ENCODE data around the gene NPPA.
"Not testable (repeated sequence)": the region's sequence is repeated elsewhere in the genome, so short reads cannot be mapped to it uniquely, and the experiment has no call there.

Gene NPPA

DNA sequence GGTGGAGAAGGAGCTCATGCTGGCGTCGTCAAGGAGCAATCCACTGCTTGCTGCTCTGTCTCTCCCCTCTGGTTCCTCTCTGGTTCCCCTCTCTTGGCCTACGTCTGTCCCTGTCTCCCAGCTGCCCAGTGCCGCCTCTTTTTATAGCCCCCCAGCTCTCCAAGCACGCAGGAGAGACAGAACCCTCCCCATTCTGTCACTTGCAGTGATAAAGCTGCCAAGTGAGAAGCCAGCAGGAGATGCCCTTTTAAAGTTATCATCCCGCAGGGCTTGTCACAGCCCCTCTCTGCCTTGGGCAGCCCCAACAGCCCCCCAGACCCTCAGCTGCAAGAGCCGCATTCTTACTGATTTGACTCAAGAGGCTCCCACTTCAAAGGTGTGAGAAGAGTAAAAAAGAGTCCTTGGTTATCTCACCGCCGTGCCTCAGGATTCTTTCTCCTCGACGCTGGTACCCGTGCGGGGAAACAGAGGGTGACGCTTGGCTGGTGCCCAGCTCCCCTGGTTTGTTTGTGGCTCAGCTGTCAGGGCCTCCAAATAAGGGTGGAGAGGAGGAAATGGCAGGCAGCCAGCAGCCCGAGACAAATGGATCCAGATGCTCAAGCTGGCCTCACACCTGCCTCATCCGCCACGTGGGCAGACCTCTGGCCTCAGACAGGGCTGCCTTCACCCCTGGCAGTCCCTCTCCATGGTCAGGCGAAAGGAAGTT is at the start of gene NPPA:
Gene NPPA (minus strand): TSS at position 117 of the 706 bp plus-strand sequence. CDS start 99 bp downstream, at position 18.
- no peak for DNase-seq (ENCODE audit: low spot score)

DNA sequence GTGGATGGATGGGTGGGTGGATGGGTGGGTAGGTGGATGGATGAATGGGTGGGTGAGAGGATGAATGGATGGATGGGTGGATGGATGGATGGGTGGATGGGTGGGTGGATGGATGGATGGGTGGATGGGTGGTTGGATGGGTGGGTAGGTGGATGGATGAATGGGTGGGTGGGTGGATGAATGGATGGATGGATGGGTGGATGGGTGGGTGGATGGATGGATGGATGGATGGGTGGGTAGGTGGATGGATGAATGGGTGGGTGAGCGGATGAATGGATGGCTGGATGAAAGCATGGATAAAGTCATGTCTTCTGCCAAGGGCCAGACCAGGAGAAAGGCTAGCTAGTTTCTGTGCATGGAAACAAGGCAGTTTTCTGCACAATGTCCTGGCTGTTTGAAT is 46.9 kb upstream of the NPPA start:
- not testable (repeated sequence) for DNase-seq (ENCODE audit: low spot score)

DNA sequence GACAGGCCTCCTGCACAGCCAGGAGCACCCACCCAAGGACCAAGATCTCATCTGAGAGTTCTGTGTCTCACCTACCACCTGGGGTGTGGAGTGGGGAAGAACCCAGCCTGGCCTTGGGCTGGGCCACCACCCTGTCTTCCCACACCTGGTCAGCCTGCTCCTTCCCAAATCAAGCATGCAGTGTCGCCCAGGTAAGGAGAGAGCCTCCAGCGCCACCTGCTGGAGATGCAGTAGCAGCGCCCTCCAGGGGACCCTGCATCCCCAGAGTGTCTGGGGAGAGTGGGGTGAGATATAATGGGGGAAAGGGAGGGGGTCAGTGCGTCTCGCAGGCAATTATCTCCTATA is 46.3 kb upstream of the NPPA start:
- DNase-seq (ENCODE audit: low spot score) = no peak

DNA sequence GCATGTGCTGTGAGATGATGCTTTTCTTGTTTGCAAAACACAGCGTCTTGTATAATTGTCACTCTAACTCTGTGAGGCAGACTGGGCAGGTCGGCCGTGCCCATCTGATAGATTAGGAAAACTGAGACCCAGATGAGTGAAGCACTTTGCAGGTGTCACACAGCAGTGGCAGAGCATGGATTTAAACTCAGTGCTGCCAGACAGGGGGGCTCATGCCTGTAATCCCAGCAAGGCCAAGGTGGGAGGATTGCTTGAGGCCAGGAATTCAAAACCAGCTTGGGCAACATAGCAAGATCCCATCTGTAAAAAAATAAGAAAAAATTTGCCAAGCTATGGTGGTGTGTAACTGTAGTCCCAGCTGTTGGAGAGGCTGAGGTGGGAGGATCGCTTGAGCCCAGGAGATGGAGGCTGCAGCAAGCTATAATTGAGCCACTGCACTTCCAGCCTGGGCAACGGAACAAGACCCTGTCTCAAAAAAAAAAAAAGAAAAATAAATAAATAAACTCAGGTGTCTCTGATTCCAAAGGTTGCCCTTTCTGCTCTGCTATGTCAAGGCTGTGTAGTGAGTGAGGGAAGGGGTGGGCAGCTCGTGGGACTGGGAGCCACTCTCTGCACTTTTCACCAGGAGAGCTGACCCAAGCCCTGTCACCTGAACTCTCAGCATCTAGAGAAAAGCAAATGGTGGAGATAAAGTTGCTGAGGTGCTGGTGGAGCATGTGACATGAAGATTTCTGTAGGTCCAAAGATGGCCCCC is 44.0 kb upstream of the NPPA start:
- DNase-seq (ENCODE audit: low spot score) = no peak

DNA sequence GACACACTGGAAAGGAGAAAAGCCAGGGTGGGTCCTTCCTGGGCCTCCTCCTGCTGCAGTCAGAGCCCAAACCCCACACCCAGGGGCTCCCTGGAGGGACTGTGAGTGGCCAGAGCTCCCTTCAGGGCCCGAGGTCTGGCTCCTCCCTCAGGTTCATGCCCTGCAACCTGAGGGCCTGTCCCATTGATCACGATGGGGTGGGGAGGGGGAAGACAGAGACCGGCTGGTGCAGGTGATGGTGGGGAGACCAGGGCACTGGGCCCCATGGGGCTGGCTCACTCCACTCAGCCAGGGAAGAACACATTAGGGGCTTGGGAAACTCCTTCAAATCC is 41.3 kb upstream of the NPPA start:
- DNase-seq (ENCODE audit: low spot score) = no peak

DNA sequence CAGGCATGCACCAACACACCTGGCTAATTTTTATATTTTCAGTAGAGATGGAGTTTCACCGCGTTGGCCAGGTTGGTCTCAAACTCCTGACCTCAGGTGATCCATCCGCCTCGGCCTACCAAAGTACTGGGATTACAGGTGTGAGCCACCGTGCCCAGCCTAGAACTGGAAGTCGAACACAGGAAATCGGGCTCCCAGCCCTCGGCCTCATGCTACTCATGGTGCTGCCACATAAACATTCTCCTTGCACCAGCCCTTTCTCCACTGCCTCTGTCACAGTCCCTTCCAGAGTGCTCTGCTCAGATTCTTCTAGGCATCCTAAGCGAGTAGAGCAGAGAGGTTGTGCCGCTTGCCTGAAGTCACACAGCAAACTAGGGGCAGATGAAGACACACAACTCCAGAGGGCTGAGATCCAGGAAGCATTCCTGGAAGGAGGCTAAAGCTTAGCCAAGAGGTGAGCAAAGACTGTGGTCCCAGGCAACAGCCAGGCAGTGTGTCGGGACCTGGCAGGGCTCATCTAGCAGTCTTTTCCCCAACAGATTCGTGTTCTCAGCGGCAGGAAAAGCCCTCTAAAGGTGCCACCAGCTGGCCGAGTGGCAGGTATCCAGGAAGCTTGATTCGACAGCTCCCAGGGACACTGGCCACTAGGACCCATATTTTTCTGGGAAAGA is 40.8 kb upstream of the NPPA start:
- DNase-seq (ENCODE audit: low spot score) = no peak

DNA sequence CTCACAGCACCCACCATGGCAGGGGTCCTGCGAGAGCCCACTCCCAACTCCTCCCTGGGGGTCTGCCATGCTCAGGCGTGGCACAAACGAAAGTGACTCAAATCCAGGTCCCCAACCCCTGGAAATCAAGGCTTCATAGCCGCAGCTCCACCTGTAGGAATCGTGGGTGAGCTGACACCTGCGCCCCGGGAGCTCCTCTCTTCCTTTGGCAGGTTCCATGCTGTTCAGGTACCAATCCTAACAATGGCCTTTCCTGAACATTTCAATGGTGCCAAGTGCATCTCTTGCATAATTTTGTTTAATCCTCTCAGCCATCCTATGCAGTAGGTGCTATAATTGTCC is 40.1 kb upstream of the NPPA start:
- DNase-seq (ENCODE audit: low spot score) = no peak

DNA sequence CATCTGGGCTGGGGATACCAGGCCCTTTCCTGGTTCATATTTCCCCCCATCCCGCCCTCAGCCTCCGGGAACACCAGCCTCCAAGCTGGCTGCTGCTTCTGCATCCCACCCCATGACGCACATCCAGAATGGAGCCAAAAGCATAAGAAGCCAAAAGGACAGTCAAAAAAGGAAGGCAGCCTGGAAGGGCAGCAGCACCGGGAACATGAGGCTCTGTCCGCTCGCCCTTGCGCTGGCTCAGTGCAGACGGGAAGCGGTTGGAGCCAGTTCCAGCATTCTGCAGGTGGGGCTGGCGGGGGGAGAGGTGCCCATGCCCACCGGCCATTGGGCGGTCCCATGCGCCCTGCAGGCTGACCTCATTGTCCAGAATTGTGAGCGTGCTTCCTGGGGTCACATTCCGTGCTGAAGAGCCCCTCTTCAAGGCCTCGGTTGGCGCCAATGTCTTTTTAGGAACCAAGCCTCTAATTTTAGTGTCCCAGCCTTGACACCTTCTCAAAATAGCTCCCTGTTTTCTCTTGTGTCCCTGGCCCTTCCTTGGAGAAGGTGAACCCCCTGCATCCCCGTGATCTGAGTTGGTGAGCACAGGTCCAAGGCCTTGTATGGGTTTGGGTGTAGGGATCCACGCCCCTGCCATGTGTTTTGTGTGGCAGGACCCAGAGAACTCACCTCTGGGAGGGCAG is 39.5 kb upstream of the NPPA start:
- no peak for DNase-seq (ENCODE audit: low spot score)

DNA sequence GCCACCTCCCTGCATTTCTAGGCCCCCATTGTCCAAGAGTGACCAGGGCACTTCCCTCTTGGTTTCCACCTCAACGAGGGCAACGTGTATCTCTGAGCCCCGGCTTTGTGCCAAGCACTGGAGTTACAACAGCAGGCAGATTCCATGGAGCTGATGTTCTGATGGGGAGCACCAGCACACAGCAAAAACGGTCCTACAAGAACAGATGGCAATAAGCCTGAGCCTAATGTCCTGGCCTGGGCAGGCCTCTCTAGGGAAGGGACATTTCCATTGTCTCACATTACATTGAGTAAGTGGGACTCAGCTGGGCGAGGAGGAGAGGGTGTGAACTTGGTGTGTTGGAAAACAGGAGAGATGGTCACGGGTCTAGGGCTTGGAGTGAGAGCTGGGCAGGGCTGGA is 38.3 kb upstream of the NPPA start:
- DNase-seq (ENCODE audit: low spot score) = no peak

DNA sequence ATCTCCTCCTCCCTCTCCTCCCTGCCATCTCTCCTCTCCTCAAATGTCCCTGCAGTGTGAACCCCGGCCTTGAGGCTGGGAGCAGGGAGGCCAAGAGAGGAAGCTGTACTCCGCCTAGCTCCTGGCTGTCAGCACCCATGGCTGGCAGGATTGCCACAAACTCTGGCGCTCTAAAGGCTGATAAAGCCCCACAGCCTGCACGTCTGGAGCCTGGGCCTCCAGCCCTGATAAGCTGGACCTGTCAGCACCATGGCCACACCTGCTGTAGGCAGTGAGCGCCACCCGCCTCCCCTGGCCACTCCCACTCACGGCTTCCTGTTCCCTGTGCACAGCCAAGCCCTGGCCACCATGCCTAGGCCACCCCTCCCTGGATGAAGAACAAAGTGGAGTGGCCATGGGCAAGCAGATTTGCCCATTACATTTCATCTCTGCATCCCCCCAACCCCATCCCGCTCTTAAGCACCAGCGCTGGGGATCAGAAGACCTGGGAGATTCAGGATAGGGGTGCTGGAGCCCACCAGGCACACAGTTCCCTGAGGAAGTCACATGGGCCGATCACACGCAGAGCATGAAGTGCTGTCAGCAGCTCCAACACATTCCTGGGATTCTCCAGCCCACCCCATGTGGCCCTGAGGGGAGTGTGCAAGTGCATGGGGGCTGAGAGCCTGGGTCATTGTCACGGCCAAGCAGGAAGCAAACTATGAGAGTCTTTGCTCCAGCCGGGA is 35.4 kb upstream of the NPPA start:
- no peak for DNase-seq (ENCODE audit: low spot score)

DNA sequence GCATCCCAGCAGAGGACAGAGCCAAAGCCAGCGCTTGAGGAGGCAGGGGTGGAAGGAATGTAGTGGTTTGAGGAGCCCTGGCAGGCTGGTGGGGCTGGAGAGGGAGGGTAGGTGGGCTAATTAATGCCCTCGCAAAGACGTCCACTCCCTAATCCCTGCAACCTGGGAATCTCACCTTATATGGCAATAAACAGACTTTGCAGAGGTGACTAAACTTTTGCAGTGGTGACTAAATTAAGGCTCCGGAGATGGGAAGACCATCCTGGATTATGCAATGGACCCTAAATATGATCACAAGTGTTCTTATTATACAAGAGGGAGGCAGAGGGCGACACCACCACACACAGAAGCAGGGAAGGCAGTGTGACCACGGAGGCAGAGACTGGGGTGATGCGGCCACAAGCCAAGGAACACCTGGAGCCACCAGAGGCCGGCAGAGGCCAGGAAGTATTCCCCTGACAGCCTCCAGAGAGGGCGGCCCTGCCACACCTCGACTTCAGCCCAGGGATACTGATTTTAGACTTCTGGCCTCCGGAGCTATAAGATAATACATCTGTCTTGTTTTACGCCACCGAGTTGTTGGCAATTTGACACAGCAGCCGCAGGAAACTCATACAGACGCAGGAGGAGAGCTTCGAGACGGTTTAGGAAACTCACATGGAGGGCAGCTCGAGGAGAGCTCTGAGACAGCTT is 34.3 kb upstream of the NPPA start:
- DNase-seq (ENCODE audit: low spot score) = no peak

DNA sequence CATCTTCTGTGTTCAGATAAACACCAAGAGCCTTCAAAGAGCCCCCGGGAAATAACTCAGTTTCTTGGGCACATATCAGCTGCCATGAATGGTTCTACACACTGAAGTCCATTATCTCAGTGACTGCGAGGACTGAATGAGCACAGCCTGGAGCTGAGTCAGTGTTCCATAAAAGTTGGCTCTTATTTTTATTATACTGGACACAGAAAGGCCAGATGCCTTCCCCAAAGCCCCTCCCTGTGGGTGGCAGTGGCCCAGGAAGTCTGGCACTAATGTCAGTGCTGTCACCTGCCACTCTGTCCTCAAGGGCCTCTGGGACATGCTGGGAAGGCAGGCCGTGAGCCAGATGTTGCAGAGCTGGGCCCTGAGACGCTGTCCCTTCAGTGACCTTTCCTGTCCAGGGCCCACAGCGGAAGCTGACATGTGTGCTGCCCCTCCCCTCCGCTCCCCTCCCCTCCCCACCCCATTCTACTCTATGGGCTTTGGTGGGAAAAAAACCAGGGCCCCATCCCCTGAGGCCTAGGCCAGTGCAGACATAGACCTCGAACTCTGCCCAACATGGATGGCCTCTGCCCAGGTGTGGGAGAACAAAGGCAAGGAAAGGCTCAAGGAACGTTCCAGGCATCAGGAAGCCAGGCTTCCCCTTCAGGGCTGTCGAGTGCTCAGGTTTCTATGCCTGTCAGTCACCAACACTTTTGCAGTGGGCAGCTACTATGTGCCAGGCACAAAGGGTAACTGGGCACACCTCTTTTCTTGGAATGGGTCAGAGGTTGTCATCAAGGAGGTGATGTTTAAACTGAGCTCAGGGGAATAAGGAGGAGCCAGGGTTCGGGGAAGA is 33.5 kb upstream of the NPPA start:
- DNase-seq (ENCODE audit: low spot score) = peak; percentile 76

DNA sequence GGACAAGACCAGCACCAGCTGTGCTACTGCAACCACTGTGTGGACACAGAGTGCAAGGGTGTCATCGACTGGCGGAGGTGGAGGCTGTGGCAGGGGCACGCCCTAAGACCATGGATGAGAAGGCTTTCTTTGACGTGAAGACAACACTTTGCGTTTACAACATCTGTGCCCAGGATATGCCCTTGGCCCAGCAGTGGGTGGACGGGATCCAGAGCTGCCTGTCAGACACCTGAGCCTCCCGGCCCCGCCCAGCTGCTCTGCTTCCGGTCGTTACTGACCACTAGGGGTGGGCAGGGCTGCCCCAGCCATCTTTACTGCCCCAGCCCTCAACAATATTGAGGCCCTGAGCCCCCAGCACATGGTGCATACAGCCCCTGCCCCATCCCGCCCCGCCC is 32.6 kb upstream of the NPPA start:
- no peak for DNase-seq (ENCODE audit: low spot score)

DNA sequence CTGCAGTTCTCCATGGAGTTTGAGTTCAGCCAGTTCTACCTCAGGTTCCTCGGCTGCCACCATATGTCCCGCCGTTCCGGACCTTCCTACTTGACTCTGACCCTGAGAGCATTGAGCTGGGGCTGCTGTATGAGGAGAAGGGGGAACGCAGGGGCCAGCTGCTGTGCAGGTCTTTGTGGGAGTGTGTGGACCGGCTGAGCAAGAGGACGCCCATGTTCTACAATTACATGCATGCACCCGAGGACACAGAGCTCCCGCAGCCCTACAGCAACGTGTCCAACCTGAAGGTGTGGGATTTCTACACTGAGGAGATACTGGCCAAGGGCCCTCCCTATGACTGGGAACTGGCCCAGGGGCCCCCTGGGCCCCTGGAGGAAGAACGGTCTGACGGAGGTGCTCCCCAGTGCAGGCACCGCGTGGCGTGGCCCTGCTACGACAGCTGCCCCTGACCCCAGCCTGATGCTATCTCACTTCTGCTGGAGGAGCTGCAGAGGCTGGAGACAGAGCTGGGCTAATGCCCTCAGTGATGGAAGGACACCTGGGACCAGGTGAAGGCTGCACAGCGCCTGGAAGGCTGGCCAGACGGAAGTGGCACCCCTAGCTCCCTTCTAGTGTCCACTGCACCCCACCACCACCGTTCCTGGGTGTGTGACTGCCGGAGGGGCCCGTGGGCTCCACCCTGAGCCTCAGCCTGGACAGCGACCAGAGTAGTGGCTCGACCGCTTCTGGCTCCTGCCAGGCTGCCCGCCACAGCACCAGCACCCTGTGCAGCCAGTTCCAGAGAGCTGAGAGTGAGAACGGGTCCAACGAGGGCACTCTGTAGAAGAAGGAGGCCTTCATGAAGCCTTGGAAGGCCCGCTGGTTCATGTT is 32.0 kb upstream of the NPPA start:
- no peak for DNase-seq (ENCODE audit: low spot score)

DNA sequence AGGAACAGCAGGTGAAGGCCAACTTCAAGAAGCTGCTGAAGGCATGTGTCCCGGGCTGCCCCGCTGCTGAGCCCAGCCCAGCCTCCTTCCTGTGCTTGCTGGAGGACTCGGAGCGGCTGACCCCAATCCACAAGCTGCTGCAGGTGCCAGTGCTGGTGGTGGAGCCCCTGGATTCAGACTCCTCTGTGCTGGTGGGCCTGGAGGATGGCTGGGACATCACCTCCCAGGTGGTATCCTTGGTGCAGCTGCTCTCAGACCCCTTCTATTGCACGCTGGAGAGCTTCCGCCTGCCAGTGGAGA is 31.3 kb upstream of the NPPA start:
- DNase-seq (ENCODE audit: low spot score) = no peak

DNA sequence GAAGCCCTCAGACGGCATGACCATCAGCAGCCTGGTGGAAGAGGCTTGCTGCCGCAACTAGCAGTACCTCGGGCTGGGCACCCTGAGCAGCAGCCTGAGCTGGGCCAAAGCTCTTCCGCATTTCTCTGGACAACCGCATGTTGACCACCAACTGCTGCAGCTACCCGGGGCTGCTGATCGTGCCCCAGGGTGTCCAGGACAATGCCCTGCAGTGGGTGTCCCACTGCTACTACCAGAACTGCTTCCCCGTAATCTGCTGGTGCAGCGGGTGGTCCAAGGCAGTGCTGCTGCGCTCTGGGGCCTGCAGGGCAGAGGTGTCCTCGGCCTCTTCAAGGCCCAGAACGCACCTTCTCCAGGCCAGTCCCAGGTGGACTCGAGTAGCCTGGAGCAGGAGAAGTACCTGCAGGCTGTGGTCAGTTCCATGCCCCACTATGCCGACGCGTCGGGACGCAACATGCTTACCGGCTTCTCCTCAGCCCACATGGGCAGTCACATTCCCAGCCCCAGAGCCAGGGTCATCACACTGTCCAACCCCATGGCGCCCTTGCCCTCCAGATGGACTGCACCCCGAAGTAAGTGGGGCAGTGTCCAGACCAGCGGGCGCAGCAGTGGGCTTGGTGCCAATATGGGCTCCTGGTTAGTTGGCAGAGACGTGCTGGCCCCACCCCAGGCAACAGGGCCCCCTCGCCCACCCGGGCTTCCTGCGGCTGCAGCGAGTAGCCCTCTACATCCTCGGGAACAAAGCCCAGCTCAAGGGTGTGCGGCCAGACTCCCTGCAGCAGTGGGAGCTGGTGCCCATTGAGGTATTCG is 30.7 kb upstream of the NPPA start:
- DNase-seq (ENCODE audit: low spot score) = no peak

DNA sequence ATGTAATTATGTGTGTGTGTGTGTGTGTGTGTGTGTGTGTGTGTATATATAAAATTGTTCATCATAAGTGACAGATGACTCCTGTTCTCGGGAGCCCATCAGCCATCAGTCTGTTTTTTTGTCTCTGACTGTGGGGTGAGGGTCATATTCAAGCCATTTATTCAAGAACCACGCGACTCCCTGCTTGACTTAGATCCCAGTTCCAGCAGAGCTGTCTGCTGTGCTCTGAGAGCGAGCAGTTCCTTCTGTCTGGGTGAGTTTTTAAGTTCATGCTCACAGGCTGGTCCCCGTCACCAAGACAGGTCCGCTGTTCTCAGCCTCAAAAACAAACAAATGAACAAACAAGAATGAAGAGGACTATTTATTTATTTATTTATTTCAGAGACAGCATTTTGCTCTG is 29.5 kb upstream of the NPPA start:
- no peak for DNase-seq (ENCODE audit: low spot score)

DNA sequence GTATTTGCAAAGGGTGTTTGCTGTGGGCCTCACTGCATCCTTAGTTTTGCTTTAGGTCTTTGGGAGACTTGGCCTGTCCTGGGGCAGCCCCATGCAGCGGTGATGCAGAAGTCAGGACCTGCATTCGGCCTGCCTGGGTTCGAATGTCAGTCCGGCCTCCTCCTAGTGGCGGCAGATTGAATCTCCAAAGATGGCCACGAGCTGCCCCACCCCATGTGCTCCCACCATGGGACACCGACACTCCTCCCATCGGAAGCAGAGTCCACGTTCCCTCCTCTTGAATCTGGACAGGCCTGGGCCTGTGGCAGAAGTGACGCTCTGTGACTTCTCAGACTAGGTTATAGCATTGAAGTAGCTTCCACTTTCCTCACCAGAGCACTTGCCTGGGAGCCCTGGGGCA is 27.5 kb upstream of the NPPA start:
- DNase-seq (ENCODE audit: low spot score) = no peak

DNA sequence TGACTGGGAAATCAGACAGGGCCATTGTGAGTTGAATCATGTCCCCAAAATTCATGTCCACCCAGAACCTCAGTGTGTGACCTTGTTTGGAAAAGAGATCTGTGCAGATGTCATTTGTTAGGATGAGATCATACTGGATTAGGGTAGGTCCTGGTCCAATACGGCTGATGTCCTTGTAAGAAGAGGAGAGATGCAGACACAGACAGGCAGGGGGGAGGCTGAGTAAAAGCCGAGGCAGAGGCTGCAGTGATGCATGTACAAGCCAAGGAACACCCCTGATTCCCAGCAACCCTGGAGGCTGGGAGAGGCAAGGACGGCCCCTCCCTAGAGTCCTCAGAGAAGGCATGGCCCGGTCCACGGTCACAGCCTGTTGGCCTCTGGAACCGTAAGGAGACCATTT is 27.0 kb upstream of the NPPA start:
- no peak for DNase-seq (ENCODE audit: low spot score)
